ENCODE results near the gene VCAN. TPM values are rescaled to one million over a fixed set of nuclear protein-coding genes. Genes with fewer than 3 reads are reported as not detected.

Gene VCAN
- total RNA-seq, 2 donors from 2014 or later = 72.0 to 139 TPM

- Histone ChIP-seq H3K27me3 (no peaks in the 10 kb centered on the region), H3K4me1 (peaks cover 0 to 4% of the 10 kb centered on the region in 2 donors), H3K36me3 (peaks cover 3% of the 10 kb centered on the region), H3K4me3 (no peak overlapping the region), H3K9me3 (no peaks in the 10 kb centered on the region), H3K27ac (peak overlapping the region in 1 of 2 donors; percentile 29)
- no peak for DNase-seq (ENCODE audit: low spot score)
- no peak for TF ChIP-seq CTCF (IDR thresholded peaks at IDR 0.05)
These were observed 96.2 kb downstream of the VCAN start for GRCh38 chr5:83567741-83568140.

- TF ChIP-seq CTCF (IDR thresholded peaks at IDR 0.05) = no peak
- peaks cover 3% of the 10 kb centered on the region for H3K36me3 ChIP-seq
- H3K27me3 ChIP-seq = no peaks in the 10 kb centered on the region
- H3K4me1 ChIP-seq = peaks cover 0 to 4% of the 10 kb centered on the region in 2 donors
- no peaks in the 10 kb centered on the region for H3K9me3 ChIP-seq
- no peak overlapping the region for H3K4me3 ChIP-seq
- DNase-seq (ENCODE audit: low spot score) = no peak
- no peak overlapping the region for H3K27ac ChIP-seq
These were observed 96.6 kb downstream of the VCAN start for GRCh38 chr5:83568186-83568585.

GRCh38 chr5:83570916-83571315 is 99.4 kb downstream of the VCAN start:
- peaks cover 3% of the 10 kb centered on the region for H3K36me3 ChIP-seq
- H3K4me3 ChIP-seq = no peak overlapping the region
- no peak overlapping the region for H3K27ac ChIP-seq
- no peak for TF ChIP-seq CTCF (IDR thresholded peaks at IDR 0.05)
- DNase-seq (ENCODE audit: low spot score) = no peak
- no peaks in the 10 kb centered on the region for H3K27me3 ChIP-seq
- peaks cover 0 to 4% of the 10 kb centered on the region in 2 donors for H3K4me1 ChIP-seq
- H3K9me3 ChIP-seq = peaks cover 0 to under 1% of the 10 kb centered on the region in 2 donors

- H3K9me3 ChIP-seq = peaks cover 0 to 14% of the 10 kb centered on the region in 2 donors
- no peak for TF ChIP-seq CTCF (IDR thresholded peaks at IDR 0.05)
- no peaks in the 10 kb centered on the region for H3K27me3 ChIP-seq
- H3K27ac ChIP-seq = no peak overlapping the region
- peaks cover 0 to 4% of the 10 kb centered on the region in 2 donors for H3K4me1 ChIP-seq
- no peak for DNase-seq (ENCODE audit: low spot score)
- H3K36me3 ChIP-seq = no peaks in the 10 kb centered on the region
- no peak overlapping the region for H3K4me3 ChIP-seq
These were observed 100.7 kb downstream of the VCAN start for GRCh38 chr5:83572271-83572670.

- no peak for DNase-seq (ENCODE audit: low spot score)
- H3K4me1 ChIP-seq = no peaks in the 10 kb centered on the region
- no peak overlapping the region for H3K4me3 ChIP-seq
- TF ChIP-seq CTCF (IDR thresholded peaks at IDR 0.05) = no peak
- H3K27ac ChIP-seq = no peak overlapping the region
- no peaks in the 10 kb centered on the region for H3K27me3 ChIP-seq
- peaks cover 0 to 18% of the 10 kb centered on the region in 2 donors for H3K9me3 ChIP-seq
- peaks cover 11% of the 10 kb centered on the region for H3K36me3 ChIP-seq
These were observed 104.8 kb downstream of the VCAN start for GRCh38 chr5:83576341-83576740.

- Histone ChIP-seq H3K27me3 (no peaks in the 10 kb centered on the region), H3K9me3 (peaks cover 0 to 18% of the 10 kb centered on the region in 2 donors), H3K4me3 (no peak overlapping the region), H3K27ac (peak overlapping the region in 1 of 2 donors; percentile 10), H3K36me3 (peaks cover 11% of the 10 kb centered on the region), H3K4me1 (no peaks in the 10 kb centered on the region)
- no peak for TF ChIP-seq CTCF (IDR thresholded peaks at IDR 0.05)
- DNase-seq (ENCODE audit: low spot score) = no peak
These were observed 105.6 kb downstream of the VCAN start for GRCh38 chr5:83577036-83577636.
